Limb (tissue), 2 donors: ENCODE results near the gene SNTA1.
"Not testable (repeated sequence)": the region's sequence is repeated elsewhere in the genome, so short reads cannot be mapped to it uniquely, and the experiment has no call there.

Source experiments
- DNase-seq, 2 donors: peaks; one replicate each; pipeline ENCODE4 v3.0.0-alpha.2; 2016; ENCODE audit errors: extremely low spot score in 2 of 2

Gene SNTA1

DNA sequence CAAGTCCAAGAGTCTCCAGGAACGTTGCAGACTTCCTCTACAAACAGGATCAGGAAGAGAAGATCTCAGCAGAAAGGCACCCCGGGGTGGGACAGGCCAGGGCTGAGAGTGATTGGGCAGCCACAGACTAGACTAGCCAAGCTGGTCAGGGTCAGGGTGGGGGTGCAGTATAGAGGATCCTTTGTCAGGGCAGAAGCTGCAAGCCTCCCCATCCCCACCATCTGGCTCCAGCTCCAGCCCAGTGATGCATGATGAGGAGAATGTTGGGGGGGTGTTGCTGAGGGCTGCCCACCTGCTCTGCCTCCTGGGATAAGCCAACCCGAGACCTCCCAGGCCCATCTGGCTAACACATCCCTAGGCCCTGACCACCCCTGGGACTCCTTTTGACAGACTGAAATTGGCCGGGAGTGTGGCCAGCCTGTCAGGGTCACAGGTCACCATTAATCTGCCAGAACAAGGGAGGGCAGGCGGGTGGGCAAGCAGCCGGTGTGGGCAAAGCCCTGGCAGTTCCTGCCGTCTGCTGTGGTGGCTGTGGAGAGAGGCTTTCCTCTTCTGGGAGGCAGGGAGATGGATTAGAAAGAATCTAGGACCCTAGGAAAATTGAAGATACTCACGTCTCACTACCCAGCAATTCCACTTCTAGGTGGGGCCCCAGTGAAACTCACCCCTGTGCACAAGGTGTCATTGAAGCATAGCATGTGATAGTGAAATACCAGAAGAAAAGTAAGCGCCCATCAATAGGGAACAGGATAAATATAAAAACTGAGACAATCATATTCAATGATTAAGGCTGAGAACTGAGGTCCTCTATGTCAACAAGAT is 22.1 kb upstream of the SNTA1 start:
- peak in 1 of 2 donors; percentile 47 for DNase-seq

GRCh38 chr20:33464759-33465158 is 21.2 kb upstream of the SNTA1 start:
- DNase-seq = not testable (repeated sequence)

DNA sequence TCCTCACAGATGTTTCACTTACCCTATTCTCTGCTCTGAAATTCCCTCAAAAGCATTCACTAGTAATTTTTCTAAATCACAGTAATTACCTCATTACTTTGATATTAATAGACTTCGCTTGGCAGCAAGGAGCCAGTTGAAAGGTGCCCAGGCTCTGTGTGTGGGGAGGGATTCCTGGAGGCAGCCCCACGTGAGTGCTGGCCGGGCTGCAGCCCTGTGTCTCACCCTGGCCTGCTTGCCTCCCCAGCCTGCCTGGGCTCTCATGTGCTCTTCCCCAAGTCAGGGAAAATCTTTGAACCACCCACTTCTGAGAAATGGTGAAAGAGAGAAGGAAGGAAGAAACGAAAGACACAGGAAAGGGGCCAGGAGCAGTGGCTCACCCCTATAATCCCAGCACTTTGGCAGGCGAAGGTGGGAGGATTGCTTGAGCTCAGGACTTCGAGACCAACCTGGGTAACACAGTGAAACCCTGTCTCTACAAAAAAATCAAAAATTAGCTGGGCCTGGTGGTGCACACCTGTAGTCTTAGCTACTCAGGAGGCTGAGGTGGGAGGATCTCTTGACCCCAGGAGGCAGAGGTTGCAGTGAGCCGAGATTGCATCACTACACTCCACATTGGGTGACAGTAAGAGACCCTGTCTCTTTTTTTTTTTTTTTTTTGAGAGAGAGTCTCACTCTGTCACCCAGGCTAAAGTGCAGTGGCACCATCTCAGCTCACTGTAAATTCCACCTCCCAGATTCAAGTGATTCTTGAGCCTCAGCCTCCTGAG is 20.0 kb upstream of the SNTA1 start:
- DNase-seq = no peak

DNA sequence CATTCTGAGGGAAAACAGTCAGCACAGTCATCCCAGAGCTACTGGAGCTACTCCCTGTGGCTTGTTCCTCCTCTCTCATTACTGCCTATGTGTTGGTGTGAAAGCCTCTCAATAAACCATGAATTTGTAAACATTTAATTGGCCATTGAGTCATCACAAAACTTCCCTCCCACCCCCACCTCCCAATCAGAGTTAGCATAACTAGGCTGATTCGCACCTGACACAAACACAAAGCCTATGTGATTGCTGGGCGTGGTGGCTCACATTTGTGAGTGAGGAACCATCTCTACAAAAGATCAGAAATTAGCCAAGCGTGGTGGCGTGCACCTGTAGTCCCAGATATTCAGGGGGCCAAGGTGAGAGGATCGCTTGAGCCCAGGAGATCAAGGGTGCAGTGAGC is 17.1 kb upstream of the SNTA1 start:
- no peak for DNase-seq

DNA sequence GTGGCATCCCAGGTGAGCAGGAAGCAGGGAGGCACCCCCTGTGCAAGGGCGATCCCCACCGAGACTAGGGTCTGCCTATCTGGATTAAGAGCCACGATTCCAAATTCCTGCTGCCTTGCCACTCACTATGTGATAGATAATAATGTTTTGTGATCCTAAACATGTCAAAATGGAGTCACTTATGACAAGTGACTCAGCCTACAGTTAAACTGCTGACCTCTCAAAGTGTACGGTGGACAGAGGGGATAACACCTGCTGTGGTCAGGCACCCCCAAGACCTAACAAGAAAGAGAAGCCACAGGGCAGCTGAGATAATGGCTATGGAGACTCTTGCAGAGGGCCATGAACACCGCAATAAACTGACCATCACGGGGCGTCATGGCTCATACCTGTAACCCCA is 16.0 kb upstream of the SNTA1 start:
- no peak for DNase-seq

GRCh38 chr20:33456916-33457642 is 13.5 kb upstream of the SNTA1 start:
- peak; percentile 68 to 88 for DNase-seq

DNA sequence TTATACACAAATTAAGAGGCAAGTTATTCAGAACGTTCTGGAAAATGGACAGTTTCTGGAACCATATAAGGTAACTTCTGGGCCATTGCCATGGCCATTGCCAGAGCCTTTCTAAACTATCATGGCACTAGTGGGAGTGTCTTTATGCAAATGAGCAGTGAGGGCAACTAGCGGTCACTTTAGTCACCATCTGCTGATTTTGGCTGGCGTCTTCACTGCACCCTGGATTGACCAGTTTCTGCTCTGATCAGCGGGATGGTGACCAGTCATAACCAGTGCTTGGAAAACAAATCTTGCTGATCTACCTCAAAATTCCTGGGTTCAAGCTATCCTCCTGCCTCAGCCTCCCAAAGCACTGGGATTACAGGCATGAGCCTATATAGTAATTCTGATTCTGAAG is 7.3 kb upstream of the SNTA1 start:
- DNase-seq = no peak

DNA sequence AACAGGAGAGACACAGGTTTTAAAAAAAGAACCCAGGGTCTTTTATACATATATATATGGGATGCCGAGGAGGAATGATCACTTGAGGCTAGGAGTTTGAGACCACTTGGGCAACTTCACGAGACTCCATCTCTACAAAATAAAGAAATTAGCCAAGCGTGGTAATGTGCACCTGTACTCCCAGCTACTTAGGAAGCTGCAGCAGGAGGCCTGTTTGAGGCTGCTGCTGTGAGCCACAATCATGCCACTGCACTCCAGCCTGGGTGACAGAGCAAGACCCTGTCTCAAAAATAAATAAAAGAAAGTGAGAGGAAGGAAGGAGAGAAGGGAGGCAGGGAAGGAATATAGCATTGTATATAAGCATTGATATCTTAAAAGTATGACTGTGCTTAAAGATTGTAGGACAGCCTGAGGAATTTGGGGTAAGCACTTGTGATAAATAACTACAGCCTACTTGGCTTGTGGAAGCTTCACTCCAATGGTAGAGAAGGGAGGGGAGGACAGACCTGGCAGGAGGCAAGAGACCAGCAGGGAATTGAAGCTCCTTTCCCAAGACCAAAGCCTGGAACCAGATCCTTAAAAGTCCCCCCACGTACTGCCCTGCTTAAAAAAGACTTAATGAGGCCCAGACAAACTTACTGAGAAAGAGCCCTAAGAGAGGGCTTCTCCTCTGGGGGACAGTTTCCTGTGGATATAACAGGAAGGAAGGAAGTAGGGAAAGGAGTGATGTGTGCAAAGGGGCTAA is 2.5 kb upstream of the SNTA1 start:
- DNase-seq = no peak

DNA sequence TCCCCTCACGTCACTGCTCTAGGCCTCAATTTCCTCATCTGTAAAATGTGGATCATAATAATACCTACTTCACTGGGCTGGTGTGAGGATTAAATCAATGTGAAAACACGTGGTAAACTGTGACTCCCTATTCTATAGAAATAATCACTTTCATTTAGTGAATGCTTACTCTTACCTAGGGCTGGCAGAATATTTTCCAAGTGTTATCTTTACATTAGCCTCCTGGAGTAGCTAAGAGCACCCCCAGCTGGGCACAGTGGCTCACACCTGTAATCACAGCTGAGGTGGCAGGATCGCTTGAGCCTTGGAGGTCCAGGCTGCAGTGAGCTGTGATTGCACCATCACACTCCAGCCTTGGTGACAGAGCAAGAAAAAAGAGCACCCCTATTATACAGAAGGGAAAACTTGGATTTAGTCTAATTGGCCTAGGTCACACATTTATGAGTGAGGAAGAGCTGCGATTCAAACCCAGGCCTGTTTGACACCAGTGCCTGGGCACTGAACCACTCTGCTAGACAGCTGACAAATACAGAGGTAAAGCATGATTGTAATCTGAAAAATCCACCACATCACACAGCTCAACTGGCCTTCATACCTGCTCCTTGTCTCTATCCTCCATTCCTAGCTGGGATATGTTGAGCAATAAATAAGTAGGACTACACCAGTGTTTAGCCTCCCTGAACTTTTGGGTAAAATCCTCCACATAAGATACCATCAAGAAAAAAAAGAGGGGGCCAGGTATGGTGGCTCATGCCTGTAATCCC is 1.4 kb upstream of the SNTA1 start:
- DNase-seq = no peak

DNA sequence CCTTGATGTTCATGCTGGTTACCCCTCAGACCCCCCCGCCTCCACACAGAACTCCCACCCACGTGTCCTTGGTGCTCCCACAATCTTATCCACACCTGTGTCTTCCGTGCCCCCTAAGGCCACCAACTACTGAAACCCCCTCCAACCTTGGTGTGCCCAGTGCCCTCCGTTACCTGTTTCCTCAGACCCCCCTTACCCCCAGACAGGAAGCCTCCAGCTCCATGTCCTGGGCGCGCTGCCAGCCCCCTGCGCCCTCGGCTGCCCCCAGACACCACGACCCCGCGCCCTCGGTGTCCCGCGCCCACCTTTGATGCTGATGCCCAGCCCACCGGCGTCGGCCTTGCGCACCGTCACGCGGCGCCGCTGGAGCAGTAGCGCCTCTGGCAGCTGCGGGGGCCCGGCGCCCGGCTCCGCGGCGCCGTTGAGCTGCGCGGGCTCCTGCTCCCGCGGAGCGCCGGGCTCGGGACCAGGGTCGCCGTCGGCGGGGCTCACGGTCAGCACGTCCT is 504 bp downstream of the SNTA1 start:
- DNase-seq = peak in 1 of 2 donors; percentile 70

GRCh38 chr20:33442136-33443005 is 1.2 kb downstream of the SNTA1 start:
- DNase-seq = no peak

DNA sequence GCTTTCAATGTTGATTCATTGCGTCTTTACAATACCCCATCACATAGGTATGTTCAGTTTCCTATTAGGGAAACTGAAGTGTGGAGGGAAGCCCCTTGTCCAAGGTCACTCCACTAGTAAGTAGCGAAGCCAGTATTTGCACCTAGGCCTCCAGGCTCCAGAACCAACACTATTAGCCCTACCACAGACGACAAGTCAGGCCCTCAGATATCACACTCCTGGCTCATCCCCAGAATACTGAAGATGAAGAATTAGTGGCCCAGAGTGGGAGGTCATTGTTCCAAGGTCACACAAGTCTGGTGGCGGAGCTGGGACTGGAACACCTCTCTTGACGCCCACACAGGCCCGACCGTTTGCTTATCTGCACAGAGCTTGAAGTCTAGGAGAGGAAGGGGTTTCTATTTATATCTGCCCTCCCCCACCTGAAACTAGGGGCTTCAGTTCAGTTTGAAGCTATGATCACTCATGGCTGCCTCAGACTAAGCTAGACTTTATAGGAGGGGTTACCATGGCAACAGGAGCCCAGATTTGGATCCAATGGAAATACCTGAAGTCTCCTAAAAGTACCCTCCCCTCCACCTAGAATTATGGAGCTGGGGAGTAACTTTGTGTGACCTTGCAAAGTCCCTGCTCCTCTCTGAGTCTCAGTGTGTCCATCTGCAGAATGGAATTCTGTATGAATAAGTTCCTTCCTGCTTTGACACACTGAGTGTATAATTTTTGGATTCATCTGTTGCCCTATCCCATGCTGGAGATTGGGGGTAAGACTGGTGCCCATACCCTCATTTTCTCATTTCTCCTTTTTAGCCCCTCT is 2.2 kb downstream of the SNTA1 start:
- no peak for DNase-seq

GRCh38 chr20:33440562-33440961 is 3.0 kb downstream of the SNTA1 start:
- not testable (repeated sequence) for DNase-seq

DNA sequence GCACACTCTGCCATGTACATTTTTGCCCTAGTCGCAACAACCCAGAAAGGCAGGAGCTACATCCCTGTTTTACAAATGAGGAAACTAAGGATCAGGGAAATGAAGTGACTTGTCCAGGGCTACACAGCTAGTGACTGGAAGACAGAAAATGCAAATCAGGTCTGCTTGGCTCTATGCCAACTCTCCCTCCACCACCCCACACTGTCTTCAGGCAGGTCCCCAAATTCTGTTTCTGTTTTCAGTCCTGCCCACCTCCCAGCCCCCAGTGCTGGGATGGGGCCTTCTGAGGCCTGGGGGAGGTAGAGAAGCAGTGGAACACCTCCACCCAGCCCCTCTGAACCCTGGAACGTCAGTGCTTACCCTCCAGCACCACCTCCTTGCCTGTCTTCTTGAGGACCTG is 5.1 kb downstream of the SNTA1 start:
- DNase-seq = no peak

DNA sequence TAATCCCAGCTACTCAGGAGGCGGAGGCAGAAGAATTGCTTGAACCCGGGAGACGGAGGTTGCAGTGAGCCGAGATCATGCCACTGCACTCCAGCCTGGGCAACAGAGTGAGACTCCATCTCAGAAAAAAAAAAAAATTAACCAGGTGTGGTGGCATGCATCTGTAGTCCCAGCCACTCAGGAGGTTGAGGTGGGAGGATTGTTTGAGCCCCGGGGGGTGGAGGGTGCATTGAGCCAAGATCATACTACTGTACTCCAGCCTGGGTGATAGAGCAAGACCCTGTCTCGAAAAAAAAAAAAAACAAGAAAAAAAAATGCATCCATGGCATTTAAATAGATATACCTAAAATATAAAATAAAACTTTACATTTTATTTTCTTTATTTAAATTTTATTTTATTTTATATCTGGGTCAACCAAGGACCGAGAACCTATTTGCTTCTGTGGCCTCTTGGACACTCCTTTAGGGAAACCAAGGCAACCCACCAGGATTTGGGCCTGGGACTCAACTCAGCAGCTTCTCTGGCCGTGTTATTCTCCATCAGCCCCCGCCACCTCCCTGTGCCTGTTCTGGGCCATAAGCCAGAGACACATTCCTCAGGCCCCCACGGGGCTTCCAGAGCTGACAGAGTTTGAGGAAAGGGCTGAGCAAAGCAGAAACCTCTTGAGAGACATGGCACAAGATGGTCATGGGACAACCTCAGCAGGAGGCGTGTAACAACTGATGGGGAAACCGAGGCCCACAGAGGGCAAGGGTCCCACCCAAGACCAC is 6.2 kb downstream of the SNTA1 start:
- DNase-seq = peak in 1 of 2 donors; percentile 80

- DNase-seq = no peak
These were observed 9.1 kb downstream of the SNTA1 start for GRCh38 chr20:33434434-33434833.

GRCh38 chr20:33433465-33434234 is 9.9 kb downstream of the SNTA1 start:
- DNase-seq = no peak
